GM12878 (cell line): ENCODE measurements around the gene LY6G6D. TPM values are rescaled to one million over a fixed set of nuclear protein-coding genes. Genes with fewer than 3 reads are reported as not detected.
A peak's percentile ranks its signal among the peaks of the same experiment; 100 is the strongest.

ENCODE experiments used
- BRCA1 ChIP-seq: IDR thresholded peaks from 2 replicates; pipeline ENCODE4 v1.6.1; 2011; ENCODE audit warnings: low read depth, low read length, improper control_type of control experiment
- CBX3 ChIP-seq: fragments of 200-600 bp; sonication (generic); IDR thresholded peaks from 2 replicates; pipeline ENCODE4 v1.6.1; 2016; ENCODE audit warnings: low read depth, borderline replicate concordance
- CREB1 ChIP-seq: IDR thresholded peaks from 2 replicates; pipeline ENCODE4 v1.6.1; 2012; ENCODE audit warnings: low read depth, mild to moderate bottlenecking, inconsistent platforms
- EP300 ChIP-seq, 2 experiments: fragments of 150-350 bp in 1 of 2; IDR thresholded peaks; 2 replicates each; pipeline ENCODE4 v1.6.1; 2011 to 2012; ENCODE audit warnings: low read depth in 2 of 2, low read length in 2 of 2, borderline replicate concordance in 1 of 2, improper control_type of control experiment in 1 of 2, inconsistent platforms in 1 of 2; ENCODE audit not compliant: control insufficient read depth in 1 of 2
- ETV6 ChIP-seq, 2 experiments: fragments of 450-650 bp in 1 of 2; IDR thresholded peaks in 1 of 2; conservative IDR thresholded peaks in 1 of 2; 2 replicates each; pipeline ENCODE4 v1.6.1; 2014; ENCODE audit warnings: antibody characterized with exemption in 1 of 2, borderline replicate concordance in 1 of 2, low read depth in 1 of 2, mild to moderate bottlenecking in 1 of 2, moderate library complexity in 1 of 2
- FOS ChIP-seq: IDR thresholded peaks from 3 replicates; pipeline ENCODE4 v1.6.1; 2011; ENCODE audit warnings: borderline replicate concordance; ENCODE audit not compliant: insufficient read length; ENCODE audit errors: extremely low read depth
- FOXM1 ChIP-seq: IDR thresholded peaks from 2 replicates; pipeline ENCODE4 v1.6.1; 2012; ENCODE audit warnings: low read depth, mild to moderate bottlenecking, inconsistent platforms, low read length, moderate library complexity
- HDGF ChIP-seq: fragments of 450-650 bp; IDR thresholded peaks from 2 replicates; pipeline ENCODE4 v1.6.1; 2016; ENCODE audit warnings: antibody characterized with exemption
- IKZF1 ChIP-seq: fragments of 450-650 bp; conservative IDR thresholded peaks from 2 replicates; pipeline ENCODE4 v1.6.1; 2017; ENCODE audit warnings: antibody characterized with exemption, mild to moderate bottlenecking
- MEF2B ChIP-seq: fragments of 450-650 bp; IDR thresholded peaks from 2 replicates; pipeline ENCODE4 v1.6.1; 2018; ENCODE audit warnings: mild to moderate bottlenecking, moderate library complexity; ENCODE audit not compliant: partially characterized antibody, poor library complexity, severe bottlenecking
- NBN ChIP-seq: fragments of 450-650 bp; IDR thresholded peaks from 2 replicates; pipeline ENCODE4 v1.6.1; 2016
- NR2C2 ChIP-seq: IDR thresholded peaks from 2 replicates; pipeline ENCODE4 v1.6.1; 2011; ENCODE audit warnings: borderline replicate concordance, low read depth; ENCODE audit not compliant: control insufficient read depth, insufficient read length
- POLR2A ChIP-seq: IDR thresholded peaks from 2 replicates; pipeline ENCODE4 v1.6.1; 2011; ENCODE audit warnings: low read depth, mild to moderate bottlenecking, low read length
- POLR2AphosphoS2 ChIP-seq: IDR thresholded peaks from 2 replicates; pipeline ENCODE4 v1.6.1; 2011; ENCODE audit warnings: low read depth, mild to moderate bottlenecking, low read length, improper control_type of control experiment, moderate library complexity
- POLR2AphosphoS5 ChIP-seq: IDR thresholded peaks from 2 replicates; pipeline ENCODE4 v1.6.1; 2011; ENCODE audit warnings: mild to moderate bottlenecking, low read length, inconsistent platforms
- POU2F2 ChIP-seq: IDR thresholded peaks from 3 replicates; pipeline ENCODE4 v1.6.1; 2011; ENCODE audit warnings: low read depth, mild to moderate bottlenecking, low read length, borderline replicate concordance
- RFX5 ChIP-seq: IDR thresholded peaks from 2 replicates; pipeline ENCODE4 v1.6.1; 2011; ENCODE audit warnings: low read depth, low read length, improper control_type of control experiment
- SIX5 ChIP-seq: IDR thresholded peaks from 2 replicates; pipeline ENCODE4 v1.6.1; 2011; ENCODE audit warnings: mild to moderate bottlenecking, low read depth, low read length, moderate library complexity; ENCODE audit not compliant: severe bottlenecking
- SPI1 ChIP-seq: IDR thresholded peaks from 2 replicates; pipeline ENCODE4 v1.6.1; 2011; ENCODE audit warnings: low read depth, mild to moderate bottlenecking, low read length, moderate library complexity, borderline replicate concordance; ENCODE audit not compliant: insufficient read depth
- STAT3 ChIP-seq: IDR thresholded peaks from 2 replicates; pipeline ENCODE4 v1.6.1; 2011; ENCODE audit warnings: low read depth, low read length, improper control_type of control experiment
- TARDBP ChIP-seq: IDR thresholded peaks from 2 replicates; pipeline ENCODE4 v1.6.1; 2016; ENCODE audit warnings: borderline replicate concordance
- TBL1XR1 ChIP-seq: IDR thresholded peaks from 2 replicates; pipeline ENCODE4 v1.6.1; 2012; ENCODE audit warnings: low read depth, low read length, improper control_type of control experiment
- ZNF217 ChIP-seq: fragments of 450-650 bp; IDR thresholded peaks from 2 replicates; pipeline ENCODE4 v1.6.1; 2017; ENCODE audit warnings: antibody characterized with exemption, mild to moderate bottlenecking
- ZNF24 ChIP-seq: fragments of 450-650 bp; IDR thresholded peaks from 2 replicates; pipeline ENCODE4 v1.6.1; 2017; ENCODE audit warnings: antibody characterized with exemption, mild to moderate bottlenecking
- ZSCAN29 ChIP-seq: fragments of 450-650 bp; IDR thresholded peaks from 2 replicates; pipeline ENCODE4 v1.6.1; 2017; ENCODE audit warnings: mild to moderate bottlenecking, moderate library complexity
- polyA plus RNA-seq, 11 experiments: library from polyadenylated mRNA; depleted of rRNA in 4 of 11; unstranded in 6 of 11; stranded (reverse) in 5 of 11; fragments of >200 nt; fragmentation: Nextera tagmentation in 4 of 11; fragmentation: Illumina TruSeq in 1 of 11; extraction: Ambion mirVana in 4 of 11; extraction: Trizol in 1 of 11; gene quantifications; 1 replicate in 1 of 11; 2 replicates in 10 of 11; pipeline versions ENCODE4 v1.2.1 to v1.2.3, GENCODE V29; 2011 to 2016; ENCODE audit warnings: inconsistent platforms in 2 of 11, missing spikeins in 2 of 11, low read depth in 1 of 11
- total RNA-seq, 4 experiments: library from RNA; depleted of rRNA in 3 of 4; stranded (reverse); fragments of >200 nt in 3 of 4; fragmentation: Illumina TruSeq in 1 of 4; extraction: Trizol in 1 of 4; gene quantifications; 2 replicates each; pipeline versions ENCODE4 v1.2.1 to v1.2.3, GENCODE V29; 2013 to 2021
- TF ChIP-seq, protein P1 (sequence below): fragments of 450-650 bp; IDR thresholded peaks from 2 replicates; pipeline ENCODE4 v1.6.1; 2017; ENCODE audit warnings: borderline replicate concordance
- TF ChIP-seq, protein P2 (sequence below): fragments of 450-650 bp; formaldehyde crosslinking; IDR thresholded peaks from 2 replicates; pipeline ENCODE4 v1.4.0; 2020; ENCODE audit warnings: mild to moderate bottlenecking, moderate library complexity

LY6G6D gene
- total and polyA plus RNA-seq, 10 of the 15 experiments (the other 5 are each of a cell fraction or from before 2014, with no cell fraction given) = not detected

DNA sequence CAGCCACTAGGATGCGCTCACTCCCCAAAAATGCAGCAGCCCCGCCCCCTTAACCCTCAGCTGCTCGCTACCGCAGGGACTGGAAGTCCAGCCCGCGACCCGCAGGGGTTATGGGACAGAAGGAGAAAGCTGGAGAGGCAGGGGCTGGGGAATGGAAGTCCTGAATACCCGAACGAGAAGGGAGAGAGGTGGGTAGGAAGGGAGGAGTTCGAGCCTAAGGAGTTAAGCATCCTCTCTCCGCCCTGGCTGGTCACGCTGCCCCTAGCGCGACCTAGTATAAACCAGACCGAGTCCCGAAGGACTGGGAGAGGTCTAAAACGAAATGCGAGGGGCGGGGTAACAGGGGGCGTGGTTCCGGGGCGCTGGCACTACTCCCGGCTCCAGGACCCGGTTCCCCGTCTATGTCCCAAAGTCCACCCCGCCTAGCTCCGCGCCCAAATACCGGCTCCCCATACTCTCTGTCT is 14.4 kb downstream of the LY6G6D start (continued):
- TF ChIP-seq, protein P1, sequence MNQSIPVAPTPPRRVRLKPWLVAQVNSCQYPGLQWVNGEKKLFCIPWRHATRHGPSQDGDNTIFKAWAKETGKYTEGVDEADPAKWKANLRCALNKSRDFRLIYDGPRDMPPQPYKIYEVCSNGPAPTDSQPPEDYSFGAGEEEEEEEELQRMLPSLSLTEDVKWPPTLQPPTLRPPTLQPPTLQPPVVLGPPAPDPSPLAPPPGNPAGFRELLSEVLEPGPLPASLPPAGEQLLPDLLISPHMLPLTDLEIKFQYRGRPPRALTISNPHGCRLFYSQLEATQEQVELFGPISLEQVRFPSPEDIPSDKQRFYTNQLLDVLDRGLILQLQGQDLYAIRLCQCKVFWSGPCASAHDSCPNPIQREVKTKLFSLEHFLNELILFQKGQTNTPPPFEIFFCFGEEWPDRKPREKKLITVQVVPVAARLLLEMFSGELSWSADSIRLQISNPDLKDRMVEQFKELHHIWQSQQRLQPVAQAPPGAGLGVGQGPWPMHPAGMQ = no peak
- TF ChIP-seq SIX5 (no peak), CBX3 (no peak), FOXM1 (no peak), FOS (no peak), EP300 (IDR thresholded peaks at IDR 0.05; ENCODE audit: borderline replicate concordance in 1 of 2, control insufficient read depth in 1 of 2, low read depth in 2 of 2, low read length in 2 of 2) (no peak), NR2C2 (no peak), STAT3 (no peak), ZNF217 (no peak), ETV6 (conservative IDR thresholded peaks at IDR 0.05 in 1 of 2, IDR thresholded peaks at IDR 0.05 in 1 of 2; ENCODE audit: borderline replicate concordance in 1 of 2, low read depth in 1 of 2) (no peak), SPI1 (no peak), TBL1XR1 (no peak), POLR2A (no peak), POLR2AphosphoS5 (no peak), MEF2B (no peak), BRCA1 (no peak), POU2F2 (no peak), ZNF24 (no peak), IKZF1 (peak; percentile 35; the same call in 1 of the 2 replicates), TARDBP (no peak), POLR2AphosphoS2 (no peak), NBN (no peak), HDGF (no peak), ZSCAN29 (no peak), RFX5 (no peak), CREB1 (no peak)
- TF ChIP-seq, protein P2, sequence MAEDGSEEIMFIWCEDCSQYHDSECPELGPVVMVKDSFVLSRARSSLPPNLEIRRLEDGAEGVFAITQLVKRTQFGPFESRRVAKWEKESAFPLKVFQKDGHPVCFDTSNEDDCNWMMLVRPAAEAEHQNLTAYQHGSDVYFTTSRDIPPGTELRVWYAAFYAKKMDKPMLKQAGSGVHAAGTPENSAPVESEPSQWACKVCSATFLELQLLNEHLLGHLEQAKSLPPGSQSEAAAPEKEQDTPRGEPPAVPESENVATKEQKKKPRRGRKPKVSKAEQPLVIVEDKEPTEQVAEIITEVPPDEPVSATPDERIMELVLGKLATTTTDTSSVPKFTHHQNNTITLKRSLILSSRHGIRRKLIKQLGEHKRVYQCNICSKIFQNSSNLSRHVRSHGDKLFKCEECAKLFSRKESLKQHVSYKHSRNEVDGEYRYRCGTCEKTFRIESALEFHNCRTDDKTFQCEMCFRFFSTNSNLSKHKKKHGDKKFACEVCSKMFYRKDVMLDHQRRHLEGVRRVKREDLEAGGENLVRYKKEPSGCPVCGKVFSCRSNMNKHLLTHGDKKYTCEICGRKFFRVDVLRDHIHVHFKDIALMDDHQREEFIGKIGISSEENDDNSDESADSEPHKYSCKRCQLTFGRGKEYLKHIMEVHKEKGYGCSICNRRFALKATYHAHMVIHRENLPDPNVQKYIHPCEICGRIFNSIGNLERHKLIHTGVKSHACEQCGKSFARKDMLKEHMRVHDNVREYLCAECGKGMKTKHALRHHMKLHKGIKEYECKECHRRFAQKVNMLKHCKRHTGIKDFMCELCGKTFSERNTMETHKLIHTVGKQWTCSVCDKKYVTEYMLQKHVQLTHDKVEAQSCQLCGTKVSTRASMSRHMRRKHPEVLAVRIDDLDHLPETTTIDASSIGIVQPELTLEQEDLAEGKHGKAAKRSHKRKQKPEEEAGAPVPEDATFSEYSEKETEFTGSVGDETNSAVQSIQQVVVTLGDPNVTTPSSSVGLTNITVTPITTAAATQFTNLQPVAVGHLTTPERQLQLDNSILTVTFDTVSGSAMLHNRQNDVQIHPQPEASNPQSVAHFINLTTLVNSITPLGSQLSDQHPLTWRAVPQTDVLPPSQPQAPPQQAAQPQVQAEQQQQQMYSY (CRISPR knock-in tag) = no peak
